HFF-Myc (cell line): Measurements from ENCODE around the gene OVCH2.

Experiments
- DNase-seq: peaks from one replicate; pipeline ENCODE4 v3.0.0-alpha.2; 2011; ENCODE audit warnings: low read depth; ENCODE audit errors: extremely low read depth
- H3K4me3 ChIP-seq: replicated peaks from 2 replicates; pipeline ENCODE4 v1.5.1; 2011; ENCODE audit warnings: low read depth, mild to moderate bottlenecking, control low read depth, low read length
- TF ChIP-seq, protein P1 (sequence below): IDR thresholded peaks from 2 replicates; pipeline ENCODE4 v1.5.1; 2012; ENCODE audit warnings: mild to moderate bottlenecking, low read depth, low read length, control low read depth; ENCODE audit errors: missing control alignments

Gene OVCH2

DNA sequence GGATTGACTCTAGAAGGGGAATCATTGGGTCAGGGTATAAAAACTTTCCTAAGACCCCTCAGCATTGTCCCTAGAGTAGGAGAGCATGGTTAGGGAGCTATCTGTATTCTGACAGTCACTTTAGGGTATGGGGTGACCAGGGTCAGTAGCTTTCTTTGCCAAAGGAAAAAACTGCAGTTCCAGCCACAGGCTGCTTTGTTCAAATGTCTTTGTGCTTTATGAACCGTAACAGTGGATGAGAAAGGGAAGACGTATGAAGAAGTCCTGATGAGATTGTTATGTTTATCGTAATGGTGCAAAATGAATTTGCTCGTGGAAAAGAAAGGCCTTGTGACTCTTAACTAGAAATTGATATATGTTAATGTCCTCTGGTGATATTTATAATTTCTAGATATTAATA, 63.0 kb downstream of the OVCH2 start:
- DNase-seq, result no peak
- no peak overlapping the region for H3K4me3 ChIP-seq
- TF ChIP-seq, protein P1, sequence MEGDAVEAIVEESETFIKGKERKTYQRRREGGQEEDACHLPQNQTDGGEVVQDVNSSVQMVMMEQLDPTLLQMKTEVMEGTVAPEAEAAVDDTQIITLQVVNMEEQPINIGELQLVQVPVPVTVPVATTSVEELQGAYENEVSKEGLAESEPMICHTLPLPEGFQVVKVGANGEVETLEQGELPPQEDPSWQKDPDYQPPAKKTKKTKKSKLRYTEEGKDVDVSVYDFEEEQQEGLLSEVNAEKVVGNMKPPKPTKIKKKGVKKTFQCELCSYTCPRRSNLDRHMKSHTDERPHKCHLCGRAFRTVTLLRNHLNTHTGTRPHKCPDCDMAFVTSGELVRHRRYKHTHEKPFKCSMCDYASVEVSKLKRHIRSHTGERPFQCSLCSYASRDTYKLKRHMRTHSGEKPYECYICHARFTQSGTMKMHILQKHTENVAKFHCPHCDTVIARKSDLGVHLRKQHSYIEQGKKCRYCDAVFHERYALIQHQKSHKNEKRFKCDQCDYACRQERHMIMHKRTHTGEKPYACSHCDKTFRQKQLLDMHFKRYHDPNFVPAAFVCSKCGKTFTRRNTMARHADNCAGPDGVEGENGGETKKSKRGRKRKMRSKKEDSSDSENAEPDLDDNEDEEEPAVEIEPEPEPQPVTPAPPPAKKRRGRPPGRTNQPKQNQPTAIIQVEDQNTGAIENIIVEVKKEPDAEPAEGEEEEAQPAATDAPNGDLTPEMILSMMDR, result no peak

DNA sequence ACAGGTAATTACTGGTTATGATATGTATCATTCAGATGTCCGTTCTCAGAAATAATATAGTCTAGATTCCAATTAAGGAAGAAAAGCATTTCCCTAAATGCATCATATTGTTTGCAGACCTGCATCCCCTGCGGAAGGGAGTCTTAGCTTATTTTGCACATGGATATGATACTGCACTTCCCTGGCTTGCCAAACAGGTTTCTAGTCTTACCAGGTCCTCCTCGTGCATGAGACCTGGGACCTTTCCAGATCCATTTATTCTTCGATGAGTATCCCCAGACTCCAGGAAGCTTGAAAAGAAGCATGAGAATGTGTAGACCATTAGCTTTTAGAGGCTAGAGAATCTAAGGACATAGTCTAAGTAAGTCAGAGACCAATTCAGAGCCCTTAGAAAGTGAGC, 63.5 kb downstream of the OVCH2 start:
- DNase-seq, result no peak
- TF ChIP-seq, protein P1, result no peak
- no peak overlapping the region for H3K4me3 ChIP-seq

DNA sequence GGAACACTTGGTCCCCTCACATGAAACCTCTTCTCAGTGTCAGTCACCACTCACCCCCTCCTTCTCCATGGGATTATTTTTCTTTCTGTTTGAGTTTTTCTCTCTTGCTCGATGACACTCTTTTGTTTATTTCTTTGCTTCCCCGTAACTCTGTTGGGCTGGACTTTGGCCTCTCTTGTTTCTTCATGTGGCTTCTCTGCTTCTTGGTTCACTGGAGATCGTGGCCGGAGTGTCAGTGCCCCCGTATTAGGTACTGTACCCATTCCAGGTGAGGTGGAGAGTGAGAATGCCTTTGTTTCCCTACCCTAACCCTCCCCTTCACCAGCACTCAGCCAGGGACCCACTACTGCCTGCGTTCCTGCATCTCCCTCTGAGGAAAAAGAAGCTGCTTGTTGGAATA, 65.5 kb downstream of the OVCH2 start:
- DNase-seq, result no peak
- no peak overlapping the region for H3K4me3 ChIP-seq
- TF ChIP-seq, protein P1, result no peak

DNA sequence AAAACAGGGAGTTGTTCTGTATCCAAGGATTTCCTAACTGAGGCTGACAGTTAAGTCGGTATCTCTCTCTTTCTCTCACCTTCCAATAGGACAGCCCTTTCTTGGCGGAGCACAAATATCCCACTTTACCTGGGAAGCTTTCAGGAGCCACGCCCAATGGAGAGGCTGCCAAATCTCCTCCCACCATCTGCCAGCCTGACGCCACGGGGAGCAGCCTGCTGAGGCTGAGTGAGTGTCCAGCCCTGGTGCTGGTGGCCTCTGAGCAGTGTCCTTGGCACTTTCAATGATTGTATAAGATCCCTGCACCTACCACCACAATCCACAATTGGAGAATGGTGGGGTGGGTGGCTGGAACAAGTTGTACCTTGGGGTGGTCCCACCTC, 66.6 kb downstream of the OVCH2 start:
- DNase-seq, result no peak
- H3K4me3 ChIP-seq, result no peak overlapping the region
- TF ChIP-seq, protein P1, result no peak
